Measurements from ENCODE around the gene TRAPPC14.

GRCh38 chr7:100170101-100170897 is 11.8 kb upstream of the TRAPPC14 start:
- no peak for TF ChIP-seq CTCF (IDR thresholded peaks at IDR 0.05; ENCODE audit: low read depth, low read length)
- TF ChIP-seq, protein P1, sequence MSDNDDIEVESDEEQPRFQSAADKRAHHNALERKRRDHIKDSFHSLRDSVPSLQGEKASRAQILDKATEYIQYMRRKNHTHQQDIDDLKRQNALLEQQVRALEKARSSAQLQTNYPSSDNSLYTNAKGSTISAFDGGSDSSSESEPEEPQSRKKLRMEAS (IDR thresholded peaks at IDR 0.05; ENCODE audit: low read depth, low read length), result no peak
